Lung (tissue), 12 donors: ENCODE data around the gene TMEM200C. TPM values are rescaled to one million over a fixed set of nuclear protein-coding genes. Genes with fewer than 3 reads are reported as not detected.

Source experiments
- ATAC-seq: fragments of 200-7000 bp; cut with Tn5 transposase; one replicate; pipeline ENCODE4 v1.9.1; 2020; ENCODE audit warnings: moderate number of reproducible peaks; ENCODE audit not compliant: insufficient read depth, low FRiP score
- DNase-seq, 3 donors: peaks; one replicate each; pipeline ENCODE4 v3.0.0-alpha.2; 2013 to 2017
- H3K27ac ChIP-seq, 2 donors: one replicate each; pipeline ENCODE4 v1.5.1; 2013; ENCODE audit warnings: mild to moderate bottlenecking in 2 of 2, moderate library complexity in 2 of 2, control low read depth in 1 of 2, inconsistent platforms in 1 of 2, low read depth in 1 of 2, low read length in 1 of 2
- H3K27me3 ChIP-seq, 3 donors: one replicate each; pipeline ENCODE4 v1.5.1; 2013; ENCODE audit warnings: low read length in 2 of 3; ENCODE audit not compliant: control insufficient read depth in 3 of 3, insufficient read depth in 3 of 3
- H3K36me3 ChIP-seq, 4 donors: one replicate each; pipeline ENCODE4 v1.5.1; 2013; ENCODE audit warnings: low read length in 4 of 4, mild to moderate bottlenecking in 1 of 4, moderate library complexity in 1 of 4; ENCODE audit not compliant: control insufficient read depth in 4 of 4, insufficient read depth in 4 of 4
- H3K4me1 ChIP-seq, 5 donors: one replicate each; pipeline ENCODE4 v1.5.1; 2013; ENCODE audit warnings: low read length in 5 of 5, mild to moderate bottlenecking in 2 of 5, moderate library complexity in 1 of 5; ENCODE audit not compliant: control insufficient read depth in 5 of 5, insufficient read depth in 5 of 5
- H3K4me3 ChIP-seq: one replicate; pipeline ENCODE4 v1.5.1; 2013; ENCODE audit warnings: mild to moderate bottlenecking, control low read depth, moderate library complexity
- H3K9ac ChIP-seq, 2 donors: one replicate each; pipeline ENCODE4 v1.5.1; 2013; ENCODE audit warnings: low read length in 2 of 2, control low read depth in 1 of 2; ENCODE audit not compliant: insufficient read depth in 1 of 2
- H3K9me3 ChIP-seq, 4 donors: one replicate each; pipeline ENCODE4 v1.5.1; 2013; ENCODE audit warnings: low read length in 3 of 4, mild to moderate bottlenecking in 1 of 4, moderate library complexity in 1 of 4; ENCODE audit not compliant: control insufficient read depth in 4 of 4, insufficient read depth in 3 of 4
- CTCF ChIP-seq: IDR thresholded peaks from 2 replicates; pipeline ENCODE4 v1.5.1; 2012; ENCODE audit warnings: mild to moderate bottlenecking; ENCODE audit errors: control extremely low read depth, extremely low read depth
- WGBS, 2 donors: extraction: QIAGEN DNeasy Blood & Tissue Kit; methylation state at CpG; one replicate each; pipeline ENCODE4 v1.1.7; 2013; 5-methylcytosine and 5-hydroxymethylcytosine counted together
- polyA plus RNA-seq, 2 donors: library from polyadenylated mRNA; stranded (reverse); fragments of 200-250 nt; gene quantifications; one replicate each; pipeline ENCODE4 v1.2.1, GENCODE V29; 2013
- total RNA-seq, 2 donors: library from RNA; depleted of rRNA in 1 of 2; stranded (reverse); fragments of >200 nt in 1 of 2; gene quantifications; one replicate each; pipeline ENCODE4 v1.2.1, GENCODE V29; 2014 to 2021
- donor health status: control.
- donor health status: control.
- donor health status: Bipolar disorder and iron deficiency.
- donor health status: healthy.
- donor health status: DM: yes; HTN: yes; CAD: no.

TMEM200C gene
- total and polyA plus RNA-seq, 4 donors: 0.12 to 1.3 (median 0.39) TPM

- DNase-seq (no peak), ATAC-seq (no peak)
- H3K9ac ChIP-seq: no peak overlapping the region
- no peak for TF ChIP-seq CTCF
- no peak overlapping the region for H3K27ac ChIP-seq
- H3K36me3 ChIP-seq: no peaks in the 10 kb centered on the region
- no peak overlapping the region for H3K4me3 ChIP-seq
- peaks cover 0 to 3% (median 0%) of the 10 kb centered on the region in 3 donors for H3K27me3 ChIP-seq
- WGBS, 2 donors: 48 to 54% methylated on average over 6 of the region's 6 CpGs
- H3K9me3 ChIP-seq: no peaks in the 10 kb centered on the region
- peaks cover 0 to 6% (median 0%) of the 10 kb centered on the region in 5 donors for H3K4me1 ChIP-seq
Measured at GRCh38 chr18:5942591-5942990, 47.3 kb upstream of the TMEM200C start.

- Histone ChIP-seq H3K9ac (no peak overlapping the region), H3K4me3 (no peak overlapping the region)
- WGBS, 2 donors: 63 to 66% methylated on average over 3 of the region's 3 CpGs
Measured at GRCh38 chr18:5941890-5942289, 46.6 kb upstream of the TMEM200C start.

GRCh38 chr18:5939801-5940667 is 44.7 kb upstream of the TMEM200C start:
- H3K27ac ChIP-seq: no peak overlapping the region
- no peaks in the 10 kb centered on the region for H3K36me3 ChIP-seq
- ATAC-seq: no peak
- WGBS, 2 donors: 86 to 88% methylated on average over 7 of the region's 7 CpGs
- H3K4me3 ChIP-seq: no peak overlapping the region
- H3K9ac ChIP-seq: no peak overlapping the region
- H3K27me3 ChIP-seq: peaks cover 0 to 3% (median 0%) of the 10 kb centered on the region in 3 donors
- H3K9me3 ChIP-seq: no peaks in the 10 kb centered on the region
- TF ChIP-seq CTCF: no peak
- peaks cover 0 to 6% (median 0%) of the 10 kb centered on the region in 5 donors for H3K4me1 ChIP-seq
- DNase-seq: no peak

More at GRCh38 chr18:5941890-5942289, 46.6 kb upstream of the TMEM200C start:
- no peak for TF ChIP-seq CTCF
- DNase-seq: no peak
- Histone ChIP-seq H3K27ac (no peak overlapping the region), H3K27me3 (peaks cover 0 to 3% (median 0%) of the 10 kb centered on the region in 3 donors), H3K36me3 (no peaks in the 10 kb centered on the region), H3K9me3 (no peaks in the 10 kb centered on the region), H3K4me1 (peaks cover 0 to 6% (median 0%) of the 10 kb centered on the region in 5 donors)
- no peak for ATAC-seq
